ENCODE results near the gene KIF25.
"Not testable (repeated sequence)": the region's sequence is repeated elsewhere in the genome, so short reads cannot be mapped to it uniquely, and the experiment has no call there.

The KIF25 gene

DNA sequence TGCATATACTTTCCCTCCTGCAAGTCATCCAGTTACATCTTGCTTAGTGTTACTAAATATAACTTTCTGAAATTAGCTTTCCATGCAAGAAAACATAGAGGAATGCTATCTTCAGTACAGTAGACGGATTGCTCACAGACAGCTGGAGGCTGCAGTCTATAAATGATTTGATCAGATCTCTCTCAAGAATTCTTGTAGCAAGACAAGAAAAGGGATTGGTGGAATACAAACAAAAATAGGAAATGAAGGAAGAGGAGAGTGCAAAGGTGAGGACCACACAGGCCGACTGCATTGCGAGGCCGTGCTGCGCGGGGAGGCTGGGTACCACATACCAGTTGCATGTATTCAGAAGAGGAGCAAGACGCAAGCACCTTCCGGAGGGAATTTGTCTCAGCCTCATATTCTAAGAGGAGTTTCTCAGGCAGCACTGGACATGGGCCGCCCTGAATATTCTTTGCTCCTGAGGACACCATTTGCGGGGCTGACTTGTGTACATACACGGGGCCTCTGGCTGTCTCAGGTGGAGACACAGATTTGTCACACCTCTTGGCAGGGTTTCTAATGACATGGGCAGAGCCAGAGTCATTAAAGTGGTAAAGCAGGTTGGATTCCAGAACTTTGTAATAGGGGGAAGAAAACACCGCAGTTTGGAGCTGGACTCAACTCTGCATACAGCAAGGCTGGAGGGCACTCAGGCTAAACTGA, 22.7 kb upstream of the KIF25 start:
- DNase-seq (ENCODE audit: low read depth in 2 of 2) = no peak

DNA sequence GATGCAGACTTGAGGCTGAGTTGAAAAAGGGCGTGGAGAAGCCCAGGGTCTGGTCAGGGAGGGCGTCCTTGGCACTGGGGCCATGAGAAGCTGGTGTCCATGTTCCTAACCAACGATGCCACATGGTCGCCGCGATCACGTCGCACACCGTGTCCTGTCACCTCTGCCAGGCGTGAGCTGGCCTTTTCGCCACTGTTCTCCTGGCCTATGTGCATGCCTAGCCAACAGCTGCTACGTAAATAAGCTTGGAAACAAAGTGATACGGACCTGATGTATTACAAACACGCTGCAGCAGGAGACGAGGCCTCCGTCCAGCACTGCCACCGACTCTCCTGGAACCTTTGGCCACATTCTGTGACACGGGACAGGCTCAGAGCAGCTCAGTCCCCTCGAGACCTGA, 22.0 kb upstream of the KIF25 start:
- no peak for DNase-seq (ENCODE audit: low read depth in 2 of 2)

GRCh38 chr6:167976116-167976657, 21.3 kb upstream of the KIF25 start:
- not testable (repeated sequence) for DNase-seq (ENCODE audit: low read depth in 2 of 2)

GRCh38 chr6:167976708-167977107, 20.8 kb upstream of the KIF25 start:
- no peak for DNase-seq (ENCODE audit: low read depth in 2 of 2)

GRCh38 chr6:167977717-167978467, 19.6 kb upstream of the KIF25 start:
- no peak for DNase-seq (ENCODE audit: low read depth in 2 of 2)

- no peak for DNase-seq (ENCODE audit: low read depth in 2 of 2)
These were observed 18.9 kb upstream of the KIF25 start for GRCh38 chr6:167978607-167979006.

- no peak for DNase-seq (ENCODE audit: low read depth in 2 of 2)
These were observed 17.9 kb upstream of the KIF25 start for GRCh38 chr6:167979436-167980139.

- no peak for DNase-seq (ENCODE audit: low read depth in 2 of 2)
These were observed 16.4 kb upstream of the KIF25 start for GRCh38 chr6:167980911-167981580.

GRCh38 chr6:167981916-167982462, 15.5 kb upstream of the KIF25 start:
- DNase-seq (ENCODE audit: low read depth in 2 of 2) = no peak

DNA sequence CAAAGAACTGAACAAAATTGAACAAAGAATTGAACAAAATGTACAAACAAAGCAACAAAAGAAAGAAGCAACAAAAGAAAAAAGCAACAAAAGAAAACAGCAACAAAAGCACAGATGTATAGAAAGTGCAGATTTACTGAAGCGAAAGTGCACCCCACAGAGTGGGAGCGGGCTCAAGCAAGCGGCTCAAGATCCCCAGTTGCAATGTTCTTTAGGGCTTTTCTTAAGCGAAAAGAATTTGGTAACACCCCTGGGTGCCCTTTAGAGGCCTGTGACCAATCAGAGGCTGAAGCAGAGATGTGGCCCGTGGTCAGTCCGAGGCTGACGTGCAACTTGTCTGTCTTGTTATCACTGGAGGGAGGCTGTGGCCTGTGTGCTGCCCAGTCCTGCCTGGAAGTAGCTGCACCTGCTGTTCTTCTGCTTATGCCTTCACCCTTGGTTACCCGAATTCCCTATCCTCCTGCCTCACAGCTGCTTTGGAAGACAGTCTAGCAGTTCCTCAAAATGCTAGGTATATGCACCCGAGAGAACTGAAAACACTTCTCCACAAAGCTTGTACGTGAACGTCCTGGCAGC, 13.2 kb upstream of the KIF25 start:
- DNase-seq (ENCODE audit: low read depth in 2 of 2) = no peak

- DNase-seq (ENCODE audit: low read depth in 2 of 2) = no peak
These were observed 12.4 kb upstream of the KIF25 start for GRCh38 chr6:167984876-167985604.

DNA sequence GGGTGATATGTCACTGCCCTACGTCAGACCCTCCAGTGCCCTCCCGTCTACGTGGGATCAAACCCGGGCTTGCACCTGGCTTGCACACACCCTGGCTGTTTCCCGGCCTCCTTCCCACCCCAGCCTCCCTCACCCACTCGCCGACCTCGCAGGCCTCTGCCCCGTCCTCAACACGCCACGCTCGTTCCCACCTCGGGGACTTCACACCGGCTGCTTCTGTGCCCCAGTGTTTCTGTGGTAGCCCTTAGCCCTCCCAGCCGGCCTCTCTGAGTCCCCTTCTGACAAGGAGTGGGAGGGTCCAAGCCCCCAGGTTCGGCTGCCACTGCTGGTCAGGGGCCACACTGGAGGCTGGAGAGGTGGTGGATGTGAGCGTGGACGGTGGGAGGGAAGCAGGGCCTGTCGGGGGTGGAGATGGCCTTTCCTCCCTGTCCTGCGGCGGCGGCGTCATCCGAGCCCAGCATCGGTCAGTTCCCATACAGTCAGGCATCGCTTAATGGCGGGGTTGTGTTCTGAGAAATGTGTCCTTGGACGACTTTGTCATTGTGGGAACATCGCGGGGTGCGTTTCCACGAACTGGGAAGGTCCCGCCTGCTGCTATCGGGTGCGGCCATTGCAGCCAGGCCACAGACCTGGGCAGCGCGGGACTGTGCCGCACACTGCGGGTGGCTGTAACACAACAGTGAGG, 11.4 kb upstream of the KIF25 start:
- DNase-seq (ENCODE audit: low read depth in 2 of 2) = no peak

DNA sequence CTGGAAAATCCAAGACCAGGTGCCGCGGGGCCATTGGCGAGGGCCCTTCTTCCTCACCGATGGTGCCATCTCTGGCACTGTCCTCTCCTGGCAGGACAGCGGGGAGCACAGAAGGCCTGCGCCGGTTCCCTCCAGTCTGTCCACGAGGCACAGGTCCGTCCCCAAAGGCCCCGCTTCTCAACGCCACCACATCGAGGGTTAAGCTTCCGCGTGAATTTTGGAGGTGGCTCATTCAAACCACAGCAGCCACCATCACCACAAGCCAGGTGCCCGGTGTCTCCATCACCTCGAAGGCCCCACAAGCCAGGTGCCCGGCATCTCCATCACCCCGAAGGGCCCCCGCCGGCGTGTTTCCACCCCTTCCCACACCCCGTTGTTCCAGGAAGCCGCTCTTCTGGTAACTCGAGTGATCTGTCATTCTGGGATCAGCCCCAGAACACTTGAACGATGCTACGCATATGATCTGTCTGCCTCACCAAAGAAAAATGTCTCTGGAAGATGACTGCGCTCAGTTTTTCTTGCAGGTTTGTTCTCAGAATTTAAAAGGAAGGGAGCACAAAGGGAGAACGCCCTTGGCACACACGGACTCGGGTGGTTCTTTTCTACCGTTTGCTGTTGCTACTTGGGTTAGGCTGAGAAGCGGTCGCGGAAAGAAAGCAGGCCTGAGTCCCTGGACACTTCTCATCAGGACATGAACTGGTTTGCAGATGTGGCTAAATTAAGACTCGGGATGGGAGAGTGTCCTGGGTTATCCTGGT, 9.9 kb upstream of the KIF25 start:
- no peak for DNase-seq (ENCODE audit: low read depth in 2 of 2)

GRCh38 chr6:167988154-167988495, 9.3 kb upstream of the KIF25 start:
- no peak for DNase-seq (ENCODE audit: low read depth in 2 of 2)

DNA sequence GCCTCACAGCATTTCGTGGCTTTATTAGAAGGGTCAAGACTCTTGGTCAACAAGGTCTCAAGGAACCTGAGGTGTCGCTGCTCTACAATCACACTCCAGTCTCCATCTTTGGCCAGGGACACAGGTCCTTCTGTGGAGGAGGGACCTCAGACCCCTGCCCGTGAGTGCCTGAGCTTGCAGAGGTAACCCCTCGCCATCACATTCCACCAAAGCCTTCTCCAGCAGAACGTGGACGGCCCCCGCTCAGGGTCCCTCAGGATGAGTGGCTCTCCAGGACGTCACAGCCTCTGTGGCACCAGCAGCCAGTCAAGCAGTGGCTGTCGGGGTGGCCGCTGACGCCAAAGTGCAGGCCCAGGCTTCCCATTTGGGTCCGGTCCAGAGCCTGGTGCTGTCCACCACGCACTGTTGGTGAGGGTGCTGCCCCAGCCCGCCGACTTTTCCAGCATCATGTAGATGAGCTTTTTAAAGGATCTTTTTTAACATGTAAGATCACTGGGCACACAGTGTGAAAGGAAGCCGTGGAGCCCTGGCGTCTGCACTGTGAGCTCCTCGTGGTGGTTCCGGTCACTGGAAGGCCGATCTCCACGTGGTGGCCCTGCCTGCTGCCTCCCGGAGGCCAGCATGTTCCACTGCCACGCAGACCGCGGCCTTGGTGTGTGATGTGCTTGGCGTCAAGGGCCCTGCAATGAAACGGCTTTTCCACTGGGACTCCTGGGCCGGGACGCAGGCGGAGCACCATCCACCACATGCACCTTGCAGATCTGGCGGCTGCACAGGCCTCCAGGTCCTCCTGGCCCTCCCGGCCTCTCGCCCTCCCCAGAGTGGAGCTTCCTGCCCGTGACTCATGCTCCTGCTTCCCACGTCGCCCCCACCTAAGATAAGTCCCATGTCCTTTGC, 8.3 kb upstream of the KIF25 start:
- DNase-seq (ENCODE audit: low read depth in 2 of 2) = no peak

DNA sequence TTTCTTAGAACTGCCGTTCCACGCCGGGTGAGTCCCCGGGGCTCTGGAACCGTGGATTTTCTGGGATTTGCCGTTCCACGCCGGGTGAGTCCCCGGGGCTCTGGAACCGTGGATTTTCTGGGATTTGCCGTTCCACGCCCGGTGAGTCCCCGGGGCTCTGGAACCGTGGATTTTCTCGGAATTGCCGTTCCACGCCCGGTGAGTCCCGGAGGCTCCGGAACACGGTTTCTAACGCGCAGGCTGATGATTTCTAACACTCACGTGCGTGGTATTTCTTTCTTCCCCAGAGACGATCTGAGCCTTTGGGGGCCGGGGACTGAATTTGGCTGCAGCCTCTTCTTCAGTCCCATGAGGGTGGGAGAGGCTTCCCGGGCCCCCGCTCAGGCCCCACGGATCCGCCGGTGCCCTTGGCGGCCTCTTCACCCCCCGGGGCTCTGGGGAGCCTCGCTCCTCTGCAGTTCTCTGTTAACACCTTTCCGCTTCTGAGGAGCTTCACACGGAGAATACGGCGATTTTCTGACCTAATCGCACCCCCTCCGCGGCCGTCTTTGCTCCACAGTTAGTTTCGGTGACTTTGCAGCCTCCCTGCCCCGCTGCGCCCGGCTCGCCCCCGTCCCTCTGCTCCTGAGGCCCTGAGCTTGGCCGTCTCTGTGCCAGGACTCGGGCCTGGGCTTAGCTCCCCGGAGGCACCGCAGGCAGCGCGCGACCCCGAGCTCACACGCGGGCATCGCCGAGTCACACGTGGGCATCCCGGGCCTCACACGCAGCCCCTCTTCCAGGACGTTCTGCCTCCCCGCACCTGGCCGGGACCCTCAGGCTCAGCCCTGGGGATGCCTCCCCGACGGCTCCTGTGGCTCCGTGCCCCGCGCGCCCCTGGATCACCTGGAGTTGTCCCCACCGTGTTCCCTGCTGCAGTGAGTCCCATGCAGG, 7.2 kb upstream of the KIF25 start:
- DNase-seq (ENCODE audit: low read depth in 2 of 2) = no peak

DNA sequence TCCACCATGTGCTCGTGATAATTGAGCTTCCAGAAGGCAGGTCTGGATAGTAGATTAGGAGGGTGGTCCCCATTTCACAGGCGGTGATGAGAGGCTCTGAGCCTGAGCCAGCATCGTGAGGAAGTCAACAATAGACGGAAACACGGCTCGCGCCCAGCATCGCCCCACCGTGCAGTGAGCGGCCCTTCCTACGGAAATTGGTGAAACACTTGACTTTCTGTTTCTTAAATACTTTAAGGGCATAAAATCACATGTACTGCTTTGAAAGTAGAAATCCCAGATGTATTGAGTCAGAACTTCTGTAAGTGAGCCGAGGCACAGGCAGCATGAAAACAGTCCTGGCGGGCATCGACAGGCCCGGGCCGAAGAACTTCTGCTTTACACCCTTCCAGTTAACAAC, 4.3 kb upstream of the KIF25 start:
- DNase-seq (ENCODE audit: low read depth in 2 of 2) = no peak
